Stimulated activated CD4-positive, alpha-beta T cell treated with anti-CD3 and anti-CD28 coated beads, Interleukin-1b, Interleukin-23, amount 100 ng/mL, for 24 hours (primary cell): ENCODE measurements around the gene DUS2.
A peak's percentile ranks its signal among the peaks of the same experiment; 100 is the strongest.

ENCODE experiments used
- DNase-seq, 4 experiments: peaks; one replicate each; pipeline ENCODE4 v3.0.0-alpha.2; 2020; ENCODE audit warnings: low read depth in 4 of 4, low spot score in 1 of 4

DUS2 gene

DNA sequence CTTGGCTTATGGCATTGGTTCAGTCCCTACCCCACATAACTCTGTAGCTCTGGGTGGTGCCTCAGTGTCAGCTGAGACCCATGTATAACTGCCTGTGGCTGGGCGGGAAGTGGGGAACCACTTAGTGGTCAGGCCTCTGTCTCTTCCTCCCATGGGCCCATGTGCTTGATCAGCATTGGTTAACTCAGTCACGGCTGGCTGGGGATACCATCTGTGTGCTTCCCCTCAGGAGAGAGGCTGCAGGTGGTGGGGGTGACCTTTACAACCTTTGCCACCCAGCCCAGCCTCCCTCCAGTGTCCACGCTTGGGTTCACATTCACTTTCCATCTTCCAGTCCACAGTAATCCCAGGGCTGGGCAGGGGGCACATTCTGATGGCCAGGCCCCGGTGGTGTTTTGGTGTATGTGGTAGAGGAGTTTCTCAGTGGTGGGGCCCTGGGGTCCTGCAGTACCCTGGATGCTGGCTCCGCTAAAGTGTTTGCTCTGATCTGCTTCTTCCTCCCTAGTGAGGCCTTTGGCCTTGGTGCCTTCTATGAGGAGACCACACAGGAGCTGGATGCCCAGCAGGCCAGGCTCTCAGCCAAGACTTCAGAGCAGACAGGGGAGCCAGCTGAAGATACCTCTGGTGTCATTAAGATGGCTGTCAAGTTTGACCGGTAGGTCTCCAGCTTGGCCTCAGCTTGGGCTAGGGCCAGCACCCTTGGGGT lies 51.9 kb downstream of the DUS2 start:
- no peak for DNase-seq

DNA sequence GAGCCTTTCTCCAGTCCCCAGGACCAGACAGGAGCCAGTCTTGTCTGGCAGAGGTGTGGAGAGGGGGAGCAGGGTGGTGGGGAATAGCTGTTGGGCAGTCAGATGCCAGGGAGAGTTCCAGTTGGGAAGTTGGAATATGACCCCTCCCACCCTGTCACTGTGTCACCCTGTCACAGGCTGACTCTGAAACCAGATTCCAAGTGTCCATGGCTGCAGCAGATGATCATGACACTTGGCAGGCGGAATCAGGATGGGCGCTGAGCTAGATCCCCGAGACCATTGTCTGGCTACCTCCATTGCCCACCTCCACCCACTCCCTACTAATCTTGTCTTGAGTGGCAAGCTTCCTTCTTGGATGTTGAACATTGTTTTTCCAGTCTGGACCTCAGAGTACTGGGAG lies 52.9 kb downstream of the DUS2 start:
- no peak for DNase-seq

DNA sequence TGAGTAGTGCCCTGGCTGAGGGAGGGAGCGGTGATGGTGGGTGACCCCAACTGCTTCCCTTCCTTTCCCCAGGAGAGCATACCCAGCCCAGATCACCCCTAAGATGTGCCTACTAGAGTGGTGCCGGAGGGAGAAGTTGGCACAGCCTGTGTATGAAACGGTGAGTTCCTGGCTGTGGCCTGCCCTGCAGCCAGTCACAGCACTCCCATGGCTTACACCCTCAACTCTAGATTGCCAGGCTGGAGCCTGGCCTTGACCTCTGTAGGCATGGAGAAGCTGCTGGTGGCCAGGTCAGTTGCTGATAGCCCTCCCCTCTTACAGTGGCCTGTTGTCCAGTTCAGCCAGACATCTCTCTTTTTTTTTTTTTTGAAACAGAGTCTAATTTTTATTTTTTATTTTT lies 53.5 kb downstream of the DUS2 start:
- no peak for DNase-seq

DNA sequence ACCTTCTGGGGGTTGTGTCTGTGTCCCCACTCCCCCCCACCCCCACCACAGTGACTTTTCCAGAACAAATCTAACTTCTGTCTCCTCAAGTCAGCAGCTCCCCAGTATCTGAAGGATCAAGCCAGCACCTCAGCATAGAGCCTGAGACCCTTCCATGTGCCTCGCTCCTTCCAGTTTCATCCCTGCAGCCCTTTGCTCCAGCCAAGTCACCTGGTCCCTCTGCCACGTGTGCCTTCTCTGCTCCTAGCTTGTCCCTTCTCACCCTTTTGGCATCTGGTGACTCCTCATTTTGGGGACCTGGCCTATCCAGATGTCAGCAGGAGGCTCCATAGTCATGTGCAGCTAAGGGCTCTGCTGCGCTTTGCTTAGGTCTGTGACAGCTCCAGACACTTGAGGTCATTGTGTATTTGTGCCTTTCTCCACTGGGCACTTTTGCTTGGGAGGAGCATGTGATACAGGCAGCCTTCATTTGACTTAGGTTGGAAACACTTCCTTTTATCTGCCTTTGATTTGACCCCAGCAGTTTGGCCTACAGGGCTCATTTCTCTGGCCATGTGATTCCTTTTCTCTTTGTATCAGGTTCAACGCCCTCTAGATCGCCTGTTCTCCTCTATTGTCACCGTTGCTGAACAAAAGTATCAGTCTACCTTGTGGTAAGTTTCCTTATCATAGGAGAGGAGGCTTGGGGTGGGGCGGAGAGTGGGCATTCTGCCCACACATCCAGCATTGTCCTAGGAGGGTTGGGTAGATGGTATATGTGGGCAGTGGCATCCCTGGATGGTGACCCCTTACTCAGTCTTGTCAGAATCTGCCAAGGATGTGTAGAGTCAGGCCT lies 55.0 kb downstream of the DUS2 start:
- no peak for DNase-seq

DNA sequence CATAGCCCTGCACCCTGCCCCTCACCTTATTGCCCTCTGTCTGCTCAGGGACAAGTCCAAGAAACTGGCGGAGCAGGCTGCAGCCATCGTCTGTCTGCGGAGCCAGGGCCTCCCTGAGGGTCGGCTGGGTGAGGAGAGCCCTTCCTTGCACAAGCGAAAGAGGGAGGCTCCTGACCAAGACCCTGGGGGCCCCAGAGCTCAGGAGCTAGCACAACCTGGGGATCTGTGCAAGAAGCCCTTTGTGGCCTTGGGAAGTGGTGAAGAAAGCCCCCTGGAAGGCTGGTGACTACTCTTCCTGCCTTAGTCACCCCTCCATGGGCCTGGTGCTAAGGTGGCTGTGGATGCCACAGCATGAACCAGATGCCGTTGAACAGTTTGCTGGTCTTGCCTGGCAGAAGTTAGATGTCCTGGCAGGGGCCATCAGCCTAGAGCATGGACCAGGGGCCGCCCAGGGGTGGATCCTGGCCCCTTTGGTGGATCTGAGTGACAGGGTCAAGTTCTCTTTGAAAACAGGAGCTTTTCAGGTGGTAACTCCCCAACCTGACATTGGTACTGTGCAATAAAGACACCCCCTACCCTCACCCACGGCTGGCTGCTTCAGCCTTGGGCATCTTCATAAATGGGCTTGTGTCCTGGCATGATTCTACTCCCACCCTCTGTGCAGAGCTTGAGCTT lies 55.8 kb downstream of the DUS2 start:
- no peak for DNase-seq

DNA sequence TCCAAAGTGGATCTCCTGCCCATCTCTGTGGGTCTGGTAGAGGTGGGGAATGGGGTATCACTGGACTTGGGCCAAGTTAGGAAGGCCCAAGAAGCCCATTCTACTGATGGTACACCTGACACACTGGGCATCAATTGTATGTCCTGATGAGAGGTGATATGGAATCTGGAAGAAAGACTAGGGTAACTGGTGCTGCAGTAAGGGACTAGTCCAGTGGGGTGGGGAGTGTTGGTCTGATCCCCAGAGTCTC lies 56.2 kb downstream of the DUS2 start:
- DNase-seq: no peak

DNA sequence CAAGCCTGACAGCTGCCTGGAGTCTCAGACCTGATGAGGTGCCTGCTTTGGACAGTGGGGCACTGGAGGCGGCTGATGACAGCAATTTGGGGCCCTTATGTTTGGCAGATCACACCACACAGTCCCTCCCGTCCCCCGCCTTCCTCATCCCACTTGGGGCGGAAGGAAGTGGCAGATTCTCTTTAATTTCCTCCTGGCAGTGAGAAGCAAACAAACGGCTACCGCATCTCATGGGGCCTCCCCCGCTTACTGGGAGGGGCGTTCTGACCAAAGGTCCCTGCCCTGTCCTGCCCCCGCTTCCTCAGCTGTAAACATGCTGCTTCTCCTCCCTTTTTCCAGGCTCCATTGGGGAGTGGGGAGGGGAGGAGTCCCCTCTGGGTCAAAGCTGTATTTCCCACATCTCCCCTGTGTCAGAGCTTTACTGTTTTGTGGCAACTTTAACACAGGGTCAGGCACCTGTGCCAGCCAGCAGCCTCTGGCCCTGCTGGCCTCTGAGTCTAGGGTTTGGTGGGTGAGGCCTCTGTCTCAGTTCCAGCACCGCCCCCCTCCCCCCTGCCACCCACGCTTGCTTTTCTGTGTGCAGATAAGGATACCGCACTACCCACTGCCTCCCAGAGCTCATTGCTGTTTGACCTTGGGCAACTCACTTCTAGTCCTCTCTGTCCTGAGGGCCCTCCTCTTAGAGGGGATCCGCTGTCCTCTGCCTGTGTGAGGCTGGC lies 56.7 kb downstream of the DUS2 start:
- DNase-seq: peak in 2 of 4 experiments; percentile 34 to 65

DNA sequence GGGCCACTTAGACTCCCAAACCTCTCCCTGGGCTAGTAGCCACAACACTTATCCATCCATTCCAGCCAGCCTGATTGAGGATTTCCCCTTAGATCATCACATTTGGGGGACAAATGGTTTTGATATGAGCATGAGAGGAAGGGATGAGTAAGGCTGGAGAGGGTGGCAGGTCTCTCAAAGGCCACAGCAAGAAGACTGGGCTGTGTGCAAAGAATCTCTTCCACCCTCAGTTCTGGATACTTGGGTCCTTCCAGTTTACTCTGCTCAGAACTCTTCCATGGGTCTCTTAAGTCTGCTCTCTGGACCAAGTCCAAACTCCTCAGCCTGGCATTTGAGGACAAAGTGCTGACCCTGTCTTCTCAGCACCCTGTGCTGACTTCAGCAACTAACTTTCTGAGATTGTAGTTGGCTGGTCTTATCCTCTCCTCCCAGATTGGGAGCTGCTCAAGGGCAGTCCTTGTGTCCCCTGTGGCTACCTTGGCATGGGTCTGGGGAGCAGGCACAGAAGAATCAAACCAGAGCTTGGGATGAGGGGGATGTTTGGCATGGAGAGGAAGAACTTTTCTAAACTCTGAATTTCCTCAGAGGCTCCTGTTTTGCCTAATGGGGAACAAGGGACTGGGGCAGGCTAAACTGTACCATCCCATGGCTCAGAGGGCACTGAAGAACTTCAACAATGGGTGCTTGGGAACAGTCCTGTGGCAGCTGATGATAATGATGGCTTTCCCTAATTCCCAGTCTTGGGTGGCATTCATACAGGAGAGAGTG lies 59.0 kb downstream of the DUS2 start:
- no peak for DNase-seq

DNA sequence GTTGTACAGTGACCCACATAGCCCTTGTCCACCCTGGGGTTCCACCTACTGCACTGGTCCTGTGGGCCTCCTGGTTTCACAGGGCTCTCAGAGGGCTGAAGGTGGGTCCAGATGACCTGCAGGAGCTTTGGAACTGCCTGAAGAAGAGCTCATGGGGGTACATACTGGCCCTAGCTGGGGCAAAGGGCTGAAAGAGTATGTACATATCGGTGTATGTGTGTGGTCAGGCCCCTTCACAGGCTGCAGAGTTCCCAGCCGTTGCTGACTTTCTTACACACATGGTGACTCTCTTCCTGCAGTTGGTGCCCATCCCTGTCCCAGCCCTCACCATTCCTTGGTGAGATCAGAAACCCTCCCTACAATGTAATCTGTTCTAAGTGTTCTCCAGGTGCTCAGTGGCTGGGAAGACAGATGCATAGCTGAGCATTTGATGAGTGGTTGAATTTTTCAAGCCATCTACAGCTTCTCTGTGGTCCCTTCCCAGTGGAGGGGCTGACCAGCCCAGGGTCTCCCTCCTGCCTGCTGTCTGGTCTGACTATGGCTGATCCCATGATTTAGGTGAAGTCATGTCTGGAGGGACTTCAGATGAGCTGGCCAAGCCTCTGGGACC lies 59.6 kb downstream of the DUS2 start:
- no peak for DNase-seq

DNA sequence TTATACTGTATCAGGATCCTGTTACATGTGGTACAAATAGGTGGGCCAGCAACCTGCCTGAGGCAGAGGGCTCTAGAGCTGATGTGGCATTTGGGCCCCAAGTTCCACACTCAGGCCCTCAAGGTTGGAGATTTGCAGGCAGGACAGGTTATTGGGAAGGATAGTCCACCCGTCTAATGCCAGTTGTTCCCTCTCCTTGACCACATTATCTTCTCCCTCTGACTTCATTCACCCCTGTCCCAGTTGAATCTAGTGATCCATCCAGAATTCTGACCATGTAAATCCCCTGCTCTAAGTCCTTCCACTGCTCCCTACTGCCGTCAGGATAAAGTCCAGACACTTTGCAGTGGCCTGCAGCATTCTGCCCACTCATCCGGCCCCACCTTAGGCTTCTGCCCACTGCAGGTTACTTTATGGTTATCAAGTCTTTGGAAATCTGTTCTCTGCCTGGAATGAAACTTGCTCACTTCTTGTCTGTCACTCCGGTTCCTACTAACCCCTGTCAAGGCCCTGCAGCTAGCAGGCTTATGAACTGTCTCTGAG lies 60.2 kb downstream of the DUS2 start:
- no peak for DNase-seq

DNA sequence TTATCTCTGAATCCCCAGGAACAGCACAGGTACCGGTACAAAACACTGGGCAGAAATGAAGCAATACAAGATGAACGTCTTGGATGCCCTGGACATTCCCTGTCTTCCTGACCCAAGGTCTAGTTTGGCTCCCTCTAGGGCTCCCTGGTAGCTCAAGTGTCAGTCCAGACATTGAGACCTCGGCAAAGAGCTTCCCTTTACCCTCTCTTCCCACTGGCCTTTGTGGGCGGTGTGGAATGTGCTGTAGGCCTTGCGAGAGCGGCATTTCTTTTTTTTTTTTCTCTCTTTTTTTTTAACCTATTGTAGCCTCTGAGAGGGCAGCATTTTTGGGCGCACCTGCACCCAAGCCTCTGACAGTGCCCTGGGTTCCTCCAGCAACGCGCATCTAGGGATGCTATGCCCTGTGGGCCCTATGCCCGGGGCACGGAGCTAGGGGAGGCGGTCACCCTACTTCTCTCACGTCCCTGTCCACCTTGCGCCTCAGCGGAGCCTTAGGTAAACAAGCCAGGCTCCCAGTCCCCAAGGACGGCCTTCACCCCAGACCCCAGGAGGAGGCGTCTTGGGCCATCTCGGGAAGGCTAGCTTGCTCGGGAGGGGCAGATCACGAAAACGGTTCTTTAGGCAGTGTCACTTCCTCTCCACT lies 60.9 kb downstream of the DUS2 start:
- DNase-seq: no peak

DNA sequence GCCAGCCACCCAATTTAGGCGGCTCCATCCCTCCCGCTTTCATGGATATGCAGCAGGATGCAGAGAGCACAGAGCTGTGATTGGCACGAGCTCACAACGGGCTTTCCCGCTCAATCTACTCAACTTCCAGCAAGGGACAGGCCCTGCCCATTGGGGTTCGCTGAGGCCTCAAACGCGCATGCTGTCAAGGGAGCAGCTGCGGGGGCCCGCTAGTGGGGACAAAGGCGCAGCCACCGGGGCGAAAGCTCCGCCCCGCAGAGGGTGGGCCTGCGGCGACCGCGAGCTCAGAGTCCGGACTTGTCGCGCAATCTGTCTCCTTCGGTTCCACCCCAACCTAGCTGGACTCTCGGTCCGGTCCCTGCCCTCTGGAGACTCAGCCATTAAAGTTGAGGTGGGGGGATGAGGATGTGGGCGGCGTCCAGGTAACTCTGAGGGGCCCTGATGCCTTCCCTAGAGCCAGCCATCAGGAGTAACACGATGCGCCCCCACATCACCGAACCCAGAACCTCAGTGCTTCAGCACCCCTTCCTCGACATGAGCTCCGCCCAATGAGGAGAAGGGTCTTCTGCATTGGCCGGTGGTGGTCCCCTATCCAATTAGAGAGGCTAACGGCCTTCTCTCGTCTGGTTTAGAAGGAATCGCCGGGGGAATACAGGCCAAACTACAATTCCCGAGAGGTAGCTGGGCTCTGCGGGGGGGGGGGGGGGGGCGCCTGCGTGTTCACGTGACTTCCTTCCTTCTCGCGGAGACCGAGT lies 61.6 kb downstream of the DUS2 start:
- DNase-seq: peak; percentile 53 to 87 (median 73)

DNA sequence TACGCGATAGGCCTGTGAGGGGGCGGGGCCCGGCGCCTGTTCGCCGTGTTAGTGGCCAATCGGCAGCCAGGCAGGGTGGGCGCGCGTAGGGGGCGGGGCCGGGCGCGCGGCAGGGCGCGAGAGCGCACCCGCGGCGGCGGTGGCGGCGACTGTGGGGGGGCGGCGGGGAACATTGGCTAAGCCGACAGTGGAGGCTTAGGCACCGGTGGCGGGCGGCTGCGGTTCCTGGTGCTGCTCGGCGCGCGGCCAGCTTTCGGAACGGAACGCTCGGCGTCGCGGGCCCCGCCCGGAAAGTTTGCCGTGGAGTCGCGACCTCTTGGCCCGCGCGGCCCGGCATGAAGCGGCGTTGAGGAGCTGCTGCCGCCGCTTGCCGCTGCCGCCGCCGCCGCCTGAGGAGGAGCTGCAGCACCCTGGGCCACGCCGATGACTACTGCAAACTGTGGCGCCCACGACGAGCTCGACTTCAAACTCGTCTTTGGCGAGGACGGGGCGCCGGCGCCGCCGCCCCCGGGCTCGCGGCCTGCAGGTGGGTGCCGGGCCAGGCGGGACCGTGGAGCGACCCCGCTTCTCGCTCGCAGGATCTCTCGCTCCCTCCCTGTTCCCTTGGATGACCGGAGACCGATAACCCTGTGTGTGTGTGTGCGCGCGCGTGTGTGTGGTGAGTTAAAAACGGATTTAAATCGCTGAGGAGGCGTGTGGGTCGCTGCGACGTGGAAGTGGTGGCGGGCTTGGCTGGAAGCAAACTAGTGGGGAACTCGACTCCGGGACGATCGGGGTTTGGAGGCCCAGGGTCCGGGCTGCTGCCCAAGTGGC lies 62.4 kb downstream of the DUS2 start, which contains the start of gene NFATC3:
Gene NFATC3, plus strand, starts transcription at position 112 of the 813 bp plus-strand sequence. Its CDS starts 312 bp downstream, at position 424.
- peak; percentile 97 to 99 (median 98) for DNase-seq

DNA sequence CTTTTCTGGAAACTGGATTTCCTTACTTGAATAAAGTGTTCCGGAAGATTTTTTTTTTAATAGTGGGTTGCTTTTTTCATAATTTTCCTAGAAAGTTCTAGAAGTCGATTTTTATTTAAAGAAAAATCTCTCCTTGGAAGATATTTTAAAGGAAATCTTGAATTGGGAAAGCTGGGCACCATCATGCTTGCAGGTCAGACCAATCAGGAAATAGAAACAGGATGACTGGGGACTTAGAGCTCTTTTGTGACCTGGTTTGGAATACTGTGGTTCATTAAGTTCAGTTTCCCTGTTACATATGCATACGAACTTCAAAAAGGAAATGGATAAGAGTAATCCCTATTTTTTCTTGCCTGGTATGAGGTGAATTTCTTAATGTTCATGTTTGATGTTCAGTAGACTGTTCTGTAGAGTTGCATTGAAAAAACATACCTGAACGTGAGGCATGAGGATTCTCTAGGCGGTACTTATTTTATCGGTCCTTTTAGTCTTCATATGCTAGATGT lies 63.3 kb downstream of the DUS2 start:
- no peak for DNase-seq

DNA sequence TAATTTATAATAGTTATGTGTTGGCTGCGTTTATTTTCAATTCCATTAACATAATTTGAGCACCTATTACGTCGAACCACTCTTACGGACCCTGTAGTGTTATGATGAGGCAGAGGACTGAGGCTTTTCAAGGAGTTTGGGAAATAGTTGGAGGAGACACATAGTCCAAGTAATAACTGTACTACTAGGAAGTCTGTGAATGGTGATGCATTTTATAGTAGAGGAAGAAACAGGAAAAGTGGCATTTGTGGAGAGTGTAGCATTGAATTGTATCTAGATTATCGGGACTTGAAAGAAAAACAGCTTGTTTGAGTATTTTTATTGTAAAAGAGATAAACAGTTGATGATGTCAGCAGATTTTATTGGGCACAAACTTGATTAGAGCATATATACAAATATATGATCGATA lies 63.8 kb downstream of the DUS2 start:
- no peak for DNase-seq

DNA sequence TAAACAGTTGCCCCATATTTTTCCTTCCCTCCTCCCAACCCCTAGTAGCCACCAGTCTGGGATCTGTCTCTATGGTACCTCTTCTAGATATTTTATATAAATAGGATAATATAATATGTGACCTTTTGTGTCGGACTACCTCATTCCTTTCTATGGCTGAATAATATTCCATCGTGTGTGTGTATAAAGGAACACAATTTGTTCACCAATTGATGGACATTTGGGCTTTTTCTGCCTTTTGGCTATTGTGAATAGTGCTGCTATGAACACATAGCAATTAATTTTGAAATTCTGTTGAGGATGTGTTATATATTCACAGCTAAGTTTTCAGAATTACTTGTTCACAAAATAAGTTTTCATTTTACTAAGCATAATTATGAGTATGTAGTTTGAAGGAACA lies 64.6 kb downstream of the DUS2 start:
- DNase-seq: no peak

DNA sequence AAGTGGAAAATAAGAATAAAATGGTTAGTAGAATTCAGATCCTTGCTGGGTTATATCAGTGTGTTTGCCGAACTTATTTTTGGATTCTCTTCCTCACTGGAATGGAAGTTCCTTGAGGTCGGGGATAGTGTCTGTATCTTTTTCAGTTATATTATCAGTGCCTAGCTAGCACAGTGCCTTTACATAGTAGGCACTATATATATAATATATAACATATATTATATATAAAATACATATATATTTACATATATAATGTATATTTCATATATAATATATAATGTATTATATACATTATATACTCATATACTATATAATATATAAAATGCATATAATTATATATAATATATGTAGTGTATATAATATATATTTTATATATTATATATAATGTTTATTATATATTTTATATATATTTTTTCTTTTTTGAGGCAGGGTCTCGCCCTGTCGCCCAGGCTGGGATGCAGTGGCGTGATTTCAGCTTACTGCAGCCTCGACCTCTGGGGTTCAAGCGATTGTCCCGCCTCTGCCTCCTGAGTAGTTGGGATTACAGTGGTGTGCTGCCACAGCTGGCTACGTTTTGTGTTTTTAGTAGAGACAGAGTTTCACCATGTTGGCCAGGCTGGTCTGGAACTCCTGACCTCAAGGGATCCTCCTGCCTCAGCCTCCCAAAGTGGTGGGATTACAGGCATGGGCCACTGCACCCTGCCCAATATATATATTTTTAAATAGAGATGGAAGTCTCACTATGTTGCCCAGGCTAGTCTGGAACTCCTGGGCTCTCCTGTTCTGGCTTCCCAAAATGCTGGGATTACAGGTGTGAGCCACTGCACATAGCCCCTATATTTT lies 65.3 kb downstream of the DUS2 start:
- DNase-seq: no peak
